ENCODE results near the gene NEURL1B. TPM values are rescaled to one million over a fixed set of nuclear protein-coding genes. Genes with fewer than 3 reads are reported as not detected.

NEURL1B gene
- total and polyA plus RNA-seq, 10 of the 15 experiments (the other 5 are each of a cell fraction or from before 2014, with no cell fraction given), result 0.04 to 0.28 (median 0.05) TPM; not detected in 4

DNA sequence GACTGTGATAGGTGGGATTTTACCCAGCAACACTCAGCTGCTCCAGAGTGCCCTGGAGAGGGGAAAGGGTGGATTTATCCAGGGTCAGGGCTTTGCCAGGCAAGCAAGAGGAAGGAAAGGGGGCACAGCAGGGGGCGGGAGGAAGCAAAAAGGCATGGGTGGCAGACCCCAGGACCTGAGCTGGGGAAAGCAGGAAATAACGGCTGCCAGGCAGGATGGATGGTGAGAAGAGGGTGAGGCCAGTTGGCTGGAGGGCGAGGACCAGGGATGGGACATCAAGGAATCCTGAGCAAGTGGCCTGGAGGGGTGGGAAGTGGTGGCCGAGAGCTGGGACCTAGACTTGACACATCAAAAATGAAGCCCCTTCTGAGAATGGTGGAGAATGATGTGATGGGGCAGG is 65.7 kb downstream of the NEURL1B start:
- Histone ChIP-seq H3K9me3 (replicated peaks; ENCODE audit: control insufficient read depth, insufficient read depth, low read length) (no peaks in the 10 kb centered on the region), H3K4me1 (ENCODE audit: control insufficient read depth, insufficient read depth, low read length) (peaks cover 2% of the 10 kb centered on the region; the same call in 1 of the 2 replicates), H4K20me1 (ENCODE audit: control insufficient read depth, insufficient read depth) (no peaks in the 10 kb centered on the region), H3K27ac (ENCODE audit: control insufficient read depth, insufficient read depth) (no peak overlapping the region), H3K9ac (ENCODE audit: control insufficient read depth, insufficient read depth, low read length) (no peak overlapping the region), H2AFZ (ENCODE audit: control insufficient read depth, low read depth, low read length) (no peak overlapping the region), H3K27me3 (replicated peaks in 1 of 2; ENCODE audit: control insufficient read depth in 2 of 2, insufficient read depth in 2 of 2, low read length in 1 of 2) (no peaks in the 10 kb centered on the region), H3K4me2 (ENCODE audit: control insufficient read depth, insufficient read depth) (no peak overlapping the region), H3K4me3 (no peak overlapping the region), H3K79me2 (ENCODE audit: control insufficient read depth, insufficient read depth, low read length) (no peaks in the 10 kb centered on the region), H3K36me3 (ENCODE audit: control insufficient read depth in 2 of 2, insufficient read depth in 2 of 2, low read length in 1 of 2) (no peaks in the 10 kb centered on the region)
- BruUV-seq (replicated peaks), result no TSS peak
- intact Hi-C loops (cut with micrococcal nuclease; ENCODE audit: unreplicated experiment), result loop anchor here (10.0 kb wide), 1 partner anchor 568 kb away; no protein-coding TSS in a partner anchor
- POLR2A ChIA-PET, result interaction anchor here (0.5 to 1.0 kb wide), 3 partner anchors 225 to 695 kb away, joined by 3 to 4 read pairs (median 4); no protein-coding TSS in a partner anchor
- in situ Hi-C loops (cut with MboI), result no loop called here
- WGBS (ENCODE audit: insufficient coverage, insufficient replicate concordance, low lambda C conversion rate, missing lambda C conversion rate), result 0% methylated on average over 4 of the region's 4 CpGs
- no peak for DNase-seq (ENCODE audit: low read depth, low spot score)
- RAD21 ChIA-PET (ENCODE audit: unreplicated experiment), result interaction anchor here (0.7 to 1.8 kb wide), 2 partner anchors 224 to 230 kb away, joined by 3 to 6 read pairs; no protein-coding TSS in a partner anchor
- TF ChIP-seq, protein P1, sequence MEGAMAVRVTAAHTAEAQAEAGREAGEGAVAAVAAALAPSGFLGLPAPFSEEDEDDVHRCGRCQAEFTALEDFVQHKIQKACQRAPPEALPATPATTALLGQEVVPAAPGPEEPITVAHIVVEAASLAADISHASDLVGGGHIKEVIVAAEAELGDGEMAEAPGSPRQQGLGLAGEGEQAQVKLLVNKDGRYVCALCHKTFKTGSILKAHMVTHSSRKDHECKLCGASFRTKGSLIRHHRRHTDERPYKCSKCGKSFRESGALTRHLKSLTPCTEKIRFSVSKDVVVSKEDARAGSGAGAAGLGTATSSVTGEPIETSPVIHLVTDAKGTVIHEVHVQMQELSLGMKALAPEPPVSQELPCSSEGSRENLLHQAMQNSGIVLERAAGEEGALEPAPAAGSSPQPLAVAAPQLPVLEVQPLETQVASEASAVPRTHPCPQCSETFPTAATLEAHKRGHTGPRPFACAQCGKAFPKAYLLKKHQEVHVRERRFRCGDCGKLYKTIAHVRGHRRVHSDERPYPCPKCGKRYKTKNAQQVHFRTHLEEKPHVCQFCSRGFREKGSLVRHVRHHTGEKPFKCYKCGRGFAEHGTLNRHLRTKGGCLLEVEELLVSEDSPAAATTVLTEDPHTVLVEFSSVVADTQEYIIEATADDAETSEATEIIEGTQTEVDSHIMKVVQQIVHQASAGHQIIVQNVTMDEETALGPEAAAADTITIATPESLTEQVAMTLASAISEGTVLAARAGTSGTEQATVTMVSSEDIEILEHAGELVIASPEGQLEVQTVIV (IDR thresholded peaks at IDR 0.05; ENCODE audit: borderline replicate concordance, partially characterized antibody), result no peak
- TF ChIP-seq ZNF207 (IDR thresholded peaks at IDR 0.05; ENCODE audit: borderline replicate concordance), result no peak
- no peak for TF ChIP-seq SP1 (IDR thresholded peaks at IDR 0.05; ENCODE audit: low read depth, low read length)
- TF ChIP-seq SIX5 (IDR thresholded peaks at IDR 0.05; ENCODE audit: low read depth, low read length, severe bottlenecking), result no peak
- no peak for TF ChIP-seq ZNF274 (IDR thresholded peaks at IDR 0.05; ENCODE audit: insufficient read depth, insufficient read length)
- no peak for TF ChIP-seq KAT2A (conservative IDR thresholded peaks at IDR 0.05; ENCODE audit: control insufficient read depth, low read depth, low read length)
- TF ChIP-seq, protein P2, sequence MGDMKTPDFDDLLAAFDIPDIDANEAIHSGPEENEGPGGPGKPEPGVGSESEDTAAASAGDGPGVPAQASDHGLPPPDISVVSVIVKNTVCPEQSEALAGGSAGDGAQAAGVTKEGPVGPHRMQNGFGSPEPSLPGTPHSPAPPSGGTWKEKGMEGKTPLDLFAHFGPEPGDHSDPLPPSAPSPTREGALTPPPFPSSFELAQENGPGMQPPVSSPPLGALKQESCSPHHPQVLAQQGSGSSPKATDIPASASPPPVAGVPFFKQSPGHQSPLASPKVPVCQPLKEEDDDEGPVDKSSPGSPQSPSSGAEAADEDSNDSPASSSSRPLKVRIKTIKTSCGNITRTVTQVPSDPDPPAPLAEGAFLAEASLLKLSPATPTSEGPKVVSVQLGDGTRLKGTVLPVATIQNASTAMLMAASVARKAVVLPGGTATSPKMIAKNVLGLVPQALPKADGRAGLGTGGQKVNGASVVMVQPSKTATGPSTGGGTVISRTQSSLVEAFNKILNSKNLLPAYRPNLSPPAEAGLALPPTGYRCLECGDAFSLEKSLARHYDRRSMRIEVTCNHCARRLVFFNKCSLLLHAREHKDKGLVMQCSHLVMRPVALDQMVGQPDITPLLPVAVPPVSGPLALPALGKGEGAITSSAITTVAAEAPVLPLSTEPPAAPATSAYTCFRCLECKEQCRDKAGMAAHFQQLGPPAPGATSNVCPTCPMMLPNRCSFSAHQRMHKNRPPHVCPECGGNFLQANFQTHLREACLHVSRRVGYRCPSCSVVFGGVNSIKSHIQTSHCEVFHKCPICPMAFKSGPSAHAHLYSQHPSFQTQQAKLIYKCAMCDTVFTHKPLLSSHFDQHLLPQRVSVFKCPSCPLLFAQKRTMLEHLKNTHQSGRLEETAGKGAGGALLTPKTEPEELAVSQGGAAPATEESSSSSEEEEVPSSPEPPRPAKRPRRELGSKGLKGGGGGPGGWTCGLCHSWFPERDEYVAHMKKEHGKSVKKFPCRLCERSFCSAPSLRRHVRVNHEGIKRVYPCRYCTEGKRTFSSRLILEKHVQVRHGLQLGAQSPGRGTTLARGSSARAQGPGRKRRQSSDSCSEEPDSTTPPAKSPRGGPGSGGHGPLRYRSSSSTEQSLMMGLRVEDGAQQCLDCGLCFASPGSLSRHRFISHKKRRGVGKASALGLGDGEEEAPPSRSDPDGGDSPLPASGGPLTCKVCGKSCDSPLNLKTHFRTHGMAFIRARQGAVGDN (IDR thresholded peaks at IDR 0.05), result no peak
- no peak for TF ChIP-seq MYC (IDR thresholded peaks at IDR 0.05; ENCODE audit: insufficient read depth, insufficient read length, insufficient replicate concordance, low read length, severe bottlenecking)
- no peak for TF ChIP-seq SMC3 (IDR thresholded peaks at IDR 0.05; ENCODE audit: borderline replicate concordance, low read length)
- TF ChIP-seq CBFB (IDR thresholded peaks at IDR 0.05; ENCODE audit: low read depth), result no peak
- no peak for TF ChIP-seq CBX3 (IDR thresholded peaks at IDR 0.05; ENCODE audit: borderline replicate concordance, low read depth)
- TF ChIP-seq, protein P3, sequence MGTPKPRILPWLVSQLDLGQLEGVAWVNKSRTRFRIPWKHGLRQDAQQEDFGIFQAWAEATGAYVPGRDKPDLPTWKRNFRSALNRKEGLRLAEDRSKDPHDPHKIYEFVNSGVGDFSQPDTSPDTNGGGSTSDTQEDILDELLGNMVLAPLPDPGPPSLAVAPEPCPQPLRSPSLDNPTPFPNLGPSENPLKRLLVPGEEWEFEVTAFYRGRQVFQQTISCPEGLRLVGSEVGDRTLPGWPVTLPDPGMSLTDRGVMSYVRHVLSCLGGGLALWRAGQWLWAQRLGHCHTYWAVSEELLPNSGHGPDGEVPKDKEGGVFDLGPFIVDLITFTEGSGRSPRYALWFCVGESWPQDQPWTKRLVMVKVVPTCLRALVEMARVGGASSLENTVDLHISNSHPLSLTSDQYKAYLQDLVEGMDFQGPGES (IDR thresholded peaks at IDR 0.05), result no peak
- TF ChIP-seq NRF1 (conservative IDR thresholded peaks at IDR 0.05; ENCODE audit: low read depth, low read length), result no peak
- TF ChIP-seq GATAD2B (conservative IDR thresholded peaks at IDR 0.05; ENCODE audit: low read depth), result no peak
- no peak for TF ChIP-seq RB1 (IDR thresholded peaks at IDR 0.05; ENCODE audit: borderline replicate concordance)
- SMC1A ChIA-PET (ENCODE audit: uncharacterized antibody, unreplicated experiment), result interaction anchor here (1.1 kb wide), 1 partner anchor 625 kb away, joined by 4 read pairs; no protein-coding TSS in a partner anchor
- no peak for FAIRE-seq
- CTCF ChIA-PET, result interaction anchor here (0.7 to 11.7 kb wide), 11 partner anchors 7 to 592 kb away, joined by 3 to 324 read pairs (median 4); no protein-coding TSS in a partner anchor
- ATAC-seq, result no peak
